Esophagus (tissue), 2 donors: ENCODE data around the gene MARCHF3. TPM values are rescaled to one million over a fixed set of nuclear protein-coding genes. Genes with fewer than 3 reads are reported as not detected.

ENCODE experiments used
- H3K27ac ChIP-seq, 2 donors: one replicate each; pipeline ENCODE4 v1.5.1; 2013; ENCODE audit warnings: low read depth in 2 of 2, mild to moderate bottlenecking in 2 of 2, inconsistent platforms in 1 of 2, low read length in 1 of 2, moderate library complexity in 1 of 2
- H3K27me3 ChIP-seq, 2 donors: one replicate each; pipeline ENCODE4 v1.6.1; 2013; ENCODE audit warnings: low read length in 2 of 2, control low read depth in 1 of 2, mild to moderate bottlenecking in 1 of 2; ENCODE audit not compliant: insufficient read depth in 2 of 2, control insufficient read depth in 1 of 2
- H3K36me3 ChIP-seq, 2 donors: one replicate each; pipeline ENCODE4 v1.6.1; 2013; ENCODE audit warnings: low read length in 1 of 2; ENCODE audit not compliant: control insufficient read depth in 2 of 2, insufficient read depth in 2 of 2
- H3K4me1 ChIP-seq, 2 donors: one replicate each; pipeline ENCODE4 v1.6.1; 2013; ENCODE audit warnings: low read length in 1 of 2; ENCODE audit not compliant: control insufficient read depth in 2 of 2, insufficient read depth in 2 of 2
- H3K4me3 ChIP-seq, 2 donors: one replicate each; pipeline ENCODE4 v1.5.1; 2013; ENCODE audit warnings: low read length in 2 of 2, mild to moderate bottlenecking in 2 of 2, low read depth in 1 of 2, moderate library complexity in 1 of 2
- H3K9me3 ChIP-seq, 2 donors: one replicate each; pipeline ENCODE4 v1.6.1; 2013; ENCODE audit warnings: mild to moderate bottlenecking in 2 of 2, low read depth in 1 of 2, low read length in 1 of 2, moderate library complexity in 1 of 2; ENCODE audit not compliant: control insufficient read depth in 2 of 2, insufficient read depth in 1 of 2
- whole genome bisulfite sequencing, 2 donors: extraction: QIAGEN DNeasy Blood & Tissue Kit; methylation state at CpG; one replicate each; pipeline ENCODE4 v1.1.7; 2013; 5-methylcytosine and 5-hydroxymethylcytosine counted together
- polyA plus RNA-seq, 2 donors: library from polyadenylated mRNA; stranded (reverse); fragments of 200-250 nt; gene quantifications; one replicate each; pipeline ENCODE4 v1.2.3, GENCODE V29; 2013
- donor health status: healthy with polysubstance abuse.
- donor health status: Bipolar disorder and iron deficiency.

Gene MARCHF3
- polyA plus RNA-seq, 2 donors = 1.5 to 2.4 TPM

- Histone ChIP-seq H3K36me3 (no peaks in the 10 kb centered on the region), H3K4me3 (no peak overlapping the region), H3K27ac (no peak overlapping the region), H3K9me3 (no peaks in the 10 kb centered on the region), H3K27me3 (no peaks in the 10 kb centered on the region), H3K4me1 (no peaks in the 10 kb centered on the region)
- WGBS, 2 donors = 91% methylated on average over 3 of the region's 3 CpGs
Observed at GRCh38 chr5:127053049-127053448, 22.7 kb upstream of the MARCHF3 start.

GRCh38 chr5:127051591-127051990 is 21.2 kb upstream of the MARCHF3 start:
- no peaks in the 10 kb centered on the region for H3K36me3 ChIP-seq
- H3K4me3 ChIP-seq = no peak overlapping the region
- H3K27me3 ChIP-seq = no peaks in the 10 kb centered on the region
- no peaks in the 10 kb centered on the region for H3K9me3 ChIP-seq
- WGBS, 2 donors = 75 to 91% methylated on average over 1 of the region's 1 CpG
- H3K4me1 ChIP-seq = no peaks in the 10 kb centered on the region
- no peak overlapping the region for H3K27ac ChIP-seq

GRCh38 chr5:127046343-127047072 is 16.1 kb upstream of the MARCHF3 start:
- Histone ChIP-seq H3K36me3 (no peaks in the 10 kb centered on the region), H3K27ac (no peak overlapping the region), H3K9me3 (no peaks in the 10 kb centered on the region), H3K4me1 (no peaks in the 10 kb centered on the region), H3K4me3 (no peak overlapping the region), H3K27me3 (no peaks in the 10 kb centered on the region)
- WGBS, 2 donors = 88 to 89% methylated on average over 4 of the region's 4 CpGs

GRCh38 chr5:127042593-127042992 is 12.2 kb upstream of the MARCHF3 start:
- Histone ChIP-seq H3K36me3 (no peaks in the 10 kb centered on the region), H3K9me3 (no peaks in the 10 kb centered on the region), H3K27me3 (no peaks in the 10 kb centered on the region), H3K27ac (no peak overlapping the region), H3K4me1 (peaks cover 0 to 3% of the 10 kb centered on the region in 2 donors), H3K4me3 (no peak overlapping the region)
- 92 to 93% methylated on average over 2 of the region's 2 CpGs for WGBS, 2 donors

GRCh38 chr5:127041571-127041970 is 11.2 kb upstream of the MARCHF3 start:
- H3K36me3 ChIP-seq = no peaks in the 10 kb centered on the region
- WGBS, 2 donors = 66 to 68% methylated on average over 3 of the region's 3 CpGs
- no peaks in the 10 kb centered on the region for H3K27me3 ChIP-seq
- H3K27ac ChIP-seq = peak overlapping the region; percentile 36 to 84
- no peak overlapping the region for H3K4me3 ChIP-seq
- H3K4me1 ChIP-seq = peaks cover 0 to 3% of the 10 kb centered on the region in 2 donors
- no peaks in the 10 kb centered on the region for H3K9me3 ChIP-seq

GRCh38 chr5:127040796-127041520 is 10.6 kb upstream of the MARCHF3 start:
- Histone ChIP-seq H3K4me3 (peak overlapping the region in 1 of 2 donors; percentile 28), H3K27me3 (no peaks in the 10 kb centered on the region), H3K9me3 (no peaks in the 10 kb centered on the region), H3K4me1 (peaks cover 0 to 3% of the 10 kb centered on the region in 2 donors), H3K36me3 (no peaks in the 10 kb centered on the region), H3K27ac (peak overlapping the region; percentile 36 to 84)
- 31 to 33% methylated on average over 9 of the region's 9 CpGs for WGBS, 2 donors

- Histone ChIP-seq H3K9me3 (no peaks in the 10 kb centered on the region), H3K4me3 (no peak overlapping the region), H3K4me1 (peaks cover 0 to 3% of the 10 kb centered on the region in 2 donors), H3K27me3 (no peaks in the 10 kb centered on the region), H3K27ac (no peak overlapping the region), H3K36me3 (no peaks in the 10 kb centered on the region)
- WGBS, 2 donors = 74% methylated on average over 4 of the region's 4 CpGs
Observed at GRCh38 chr5:127038550-127038949, 8.2 kb upstream of the MARCHF3 start.

GRCh38 chr5:127031863-127032232 is 1.5 kb upstream of the MARCHF3 start:
- Histone ChIP-seq H3K27ac (no peak overlapping the region), H3K9me3 (no peaks in the 10 kb centered on the region), H3K27me3 (no peaks in the 10 kb centered on the region), H3K4me1 (peaks cover 3 to 5% of the 10 kb centered on the region in 2 donors), H3K4me3 (no peak overlapping the region), H3K36me3 (no peaks in the 10 kb centered on the region)
- 92 to 97% methylated on average over 2 of the region's 2 CpGs for WGBS, 2 donors

- Histone ChIP-seq H3K4me1 (peaks cover 3 to 5% of the 10 kb centered on the region in 2 donors), H3K4me3 (peak overlapping the region; percentile 65 to 84), H3K9me3 (no peaks in the 10 kb centered on the region), H3K27ac (peak overlapping the region in 1 of 2 donors; percentile 28), H3K36me3 (no peaks in the 10 kb centered on the region), H3K27me3 (no peaks in the 10 kb centered on the region)
- 16 to 20% methylated on average over 45 of the region's 45 CpGs for WGBS, 2 donors
Observed at GRCh38 chr5:127031147-127031862, 947 bp upstream of the MARCHF3 start.
